GM10847 (cell line): ENCODE measurements around the gene ZCCHC2.

Source experiments
- POLR2A ChIP-seq: IDR thresholded peaks from 2 replicates; pipeline ENCODE4 v1.6.1; 2011; ENCODE audit not compliant: insufficient read length; ENCODE audit errors: extremely low read depth

Gene ZCCHC2

DNA sequence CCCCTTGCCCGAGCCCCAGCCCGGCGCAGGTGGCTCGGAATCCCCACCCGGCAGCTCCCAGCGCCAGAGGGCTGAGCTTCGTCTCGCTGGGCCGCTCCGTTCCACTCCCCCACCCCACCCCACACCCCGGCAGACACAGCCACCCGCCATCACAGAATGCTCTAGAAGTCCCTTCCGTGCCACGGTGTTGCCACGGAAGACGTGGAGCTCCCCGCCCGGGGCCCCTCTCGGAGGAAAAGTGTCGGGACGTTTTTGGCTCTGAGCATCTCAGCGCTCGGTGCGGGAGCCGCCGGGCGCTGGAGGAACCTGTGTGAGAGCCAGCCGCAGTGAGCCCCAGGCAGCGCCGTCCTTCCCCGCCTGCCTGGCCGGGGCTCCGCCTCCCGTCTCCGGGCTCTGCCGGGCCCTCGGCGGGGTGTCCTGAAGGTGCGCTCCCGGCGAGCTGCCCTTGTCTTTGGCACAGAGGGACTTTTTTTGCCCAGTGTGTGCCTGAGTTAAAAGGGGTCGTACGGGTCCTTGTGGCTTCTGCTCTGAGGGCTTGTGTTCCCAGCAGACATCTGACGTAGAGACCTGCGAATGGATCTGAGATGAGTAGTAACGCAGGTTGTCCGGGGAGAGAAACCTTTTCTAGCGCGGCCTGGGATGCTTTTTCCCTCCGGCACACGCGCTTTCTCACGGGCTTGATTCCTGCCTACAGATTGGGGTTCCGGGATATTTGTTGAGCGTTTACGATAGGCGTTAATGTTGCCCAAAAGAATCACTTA lies 1.8 kb downstream of the ZCCHC2 start:
- peak; percentile 47 for TF ChIP-seq POLR2A

DNA sequence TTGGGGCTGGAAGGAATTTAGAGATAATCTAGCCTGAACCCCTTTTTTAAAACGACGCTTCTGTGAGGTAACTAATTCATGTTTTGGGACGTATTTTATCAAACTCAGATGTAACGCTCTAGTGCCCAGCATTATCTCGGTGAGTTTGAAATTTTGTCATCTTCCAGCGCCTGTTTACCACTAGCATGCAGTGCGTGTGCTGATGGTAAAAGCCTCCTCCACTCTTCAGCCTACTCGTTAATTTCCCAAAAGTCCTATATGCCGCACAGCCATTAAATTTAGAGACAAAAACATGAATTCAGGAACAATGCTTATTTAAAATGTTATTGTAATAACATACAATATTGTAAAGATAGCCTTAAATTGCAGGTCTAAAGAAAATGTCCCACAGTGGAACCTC lies 2.8 kb downstream of the ZCCHC2 start:
- no peak for TF ChIP-seq POLR2A

GRCh38 chr18:62526098-62527025 lies 3.5 kb downstream of the ZCCHC2 start:
- peak; percentile 63 for TF ChIP-seq POLR2A

GRCh38 chr18:62529597-62529996 lies 6.8 kb downstream of the ZCCHC2 start:
- no peak for TF ChIP-seq POLR2A

DNA sequence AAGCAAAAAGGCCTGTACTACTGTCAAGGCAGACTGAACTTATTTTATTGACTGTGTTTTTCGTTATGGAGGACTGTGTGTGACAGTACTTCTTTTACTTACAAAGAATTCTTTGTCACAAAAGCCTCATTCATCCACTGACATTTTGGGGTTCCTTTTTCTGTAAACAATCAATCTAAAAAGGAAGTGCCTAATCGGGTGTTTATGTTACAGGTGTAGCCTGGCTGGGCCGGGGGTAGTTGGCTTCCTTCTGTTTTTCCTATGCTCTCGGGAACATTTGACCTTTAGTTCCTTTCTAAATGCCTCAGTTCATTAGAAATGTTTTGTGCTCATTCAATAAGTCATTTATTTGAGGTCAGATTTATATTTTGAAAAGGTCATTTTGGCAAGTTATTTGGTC lies 8.3 kb downstream of the ZCCHC2 start:
- TF ChIP-seq POLR2A = no peak

GRCh38 chr18:62531931-62532330 lies 9.1 kb downstream of the ZCCHC2 start:
- TF ChIP-seq POLR2A = no peak

- TF ChIP-seq POLR2A = no peak
Observed at GRCh38 chr18:62536005-62536404, 13.2 kb downstream of the ZCCHC2 start.

DNA sequence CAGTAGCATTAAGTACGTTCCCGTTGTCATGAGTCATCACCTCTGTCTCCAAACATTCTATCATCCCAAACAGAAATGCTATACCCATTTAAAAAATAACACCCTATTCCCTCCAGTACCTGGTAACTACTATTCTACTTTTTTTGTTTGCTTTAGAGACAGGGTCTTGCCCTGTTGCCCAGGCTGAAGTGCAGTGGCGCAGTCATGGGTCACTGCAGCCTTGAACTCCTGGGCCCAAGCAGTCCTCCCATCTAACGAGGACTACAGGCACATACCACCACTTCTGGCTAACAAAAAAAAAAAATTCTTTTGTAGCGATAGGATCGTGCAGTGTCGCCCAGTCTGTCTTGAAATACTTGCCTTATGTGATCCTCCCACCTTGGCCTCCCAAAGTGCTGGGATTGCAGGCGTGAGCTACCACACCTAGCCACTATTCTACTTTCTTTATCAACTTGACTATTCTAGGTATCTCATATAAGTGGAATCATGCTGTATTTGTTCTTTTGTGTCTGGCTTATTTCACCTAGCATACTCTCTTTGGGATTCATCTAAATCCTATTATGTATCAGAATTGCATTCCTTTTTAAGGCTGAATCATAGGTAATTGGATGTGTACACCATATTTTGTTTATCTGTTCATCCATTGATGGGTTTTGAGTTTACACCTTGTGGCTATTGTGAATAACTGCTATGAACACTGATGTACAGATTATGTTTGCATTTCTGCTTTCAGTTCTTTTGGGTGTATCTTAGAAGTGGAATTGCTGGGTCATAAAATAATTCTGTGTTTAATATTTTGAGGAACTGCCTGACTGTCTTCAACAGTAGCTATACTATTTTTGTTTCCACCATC lies 14.4 kb downstream of the ZCCHC2 start:
- TF ChIP-seq POLR2A = no peak

DNA sequence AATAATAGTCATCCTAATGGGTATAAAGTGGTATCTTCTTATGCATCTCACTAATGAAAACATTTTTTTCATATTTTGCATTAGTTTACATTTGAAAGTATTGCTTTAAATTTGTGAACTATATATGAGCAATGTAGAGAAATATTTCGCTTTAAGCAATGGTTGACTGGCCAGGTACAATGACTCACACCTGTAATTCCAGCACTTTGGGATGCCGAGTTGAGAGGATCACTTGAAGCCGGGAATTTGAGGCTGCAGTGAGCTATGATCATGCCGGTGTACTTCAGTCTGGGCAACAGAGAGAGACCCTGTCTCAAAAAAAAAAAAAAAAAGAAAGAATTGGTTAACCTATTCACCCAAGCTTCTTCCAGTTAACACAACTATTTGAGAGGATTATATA lies 15.1 kb downstream of the ZCCHC2 start:
- no peak for TF ChIP-seq POLR2A

DNA sequence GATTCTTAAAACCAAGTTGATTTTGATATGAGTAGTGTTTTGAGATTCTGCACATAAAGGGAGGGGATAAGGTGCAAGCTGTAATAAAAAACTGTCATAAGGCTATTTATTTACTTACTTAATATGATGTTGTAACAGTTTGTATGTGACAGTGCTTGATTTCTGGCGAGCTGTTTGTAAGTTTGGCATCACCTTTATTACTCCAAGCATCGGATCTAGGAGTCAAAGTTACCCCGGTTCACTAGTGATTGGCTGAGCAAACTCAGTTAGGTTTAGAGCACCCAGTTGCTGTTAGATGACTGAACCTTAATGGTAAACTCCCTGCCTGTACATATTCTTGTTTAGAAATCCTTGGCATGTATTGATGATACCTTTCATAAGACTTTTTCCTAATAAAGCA lies 16.1 kb downstream of the ZCCHC2 start:
- no peak for TF ChIP-seq POLR2A

GRCh38 chr18:62539284-62540165 lies 16.7 kb downstream of the ZCCHC2 start:
- TF ChIP-seq POLR2A = no peak

- TF ChIP-seq POLR2A = no peak
Observed at GRCh38 chr18:62543021-62543420, 20.2 kb downstream of the ZCCHC2 start.

GRCh38 chr18:62545098-62545497 lies 22.3 kb downstream of the ZCCHC2 start:
- no peak for TF ChIP-seq POLR2A

DNA sequence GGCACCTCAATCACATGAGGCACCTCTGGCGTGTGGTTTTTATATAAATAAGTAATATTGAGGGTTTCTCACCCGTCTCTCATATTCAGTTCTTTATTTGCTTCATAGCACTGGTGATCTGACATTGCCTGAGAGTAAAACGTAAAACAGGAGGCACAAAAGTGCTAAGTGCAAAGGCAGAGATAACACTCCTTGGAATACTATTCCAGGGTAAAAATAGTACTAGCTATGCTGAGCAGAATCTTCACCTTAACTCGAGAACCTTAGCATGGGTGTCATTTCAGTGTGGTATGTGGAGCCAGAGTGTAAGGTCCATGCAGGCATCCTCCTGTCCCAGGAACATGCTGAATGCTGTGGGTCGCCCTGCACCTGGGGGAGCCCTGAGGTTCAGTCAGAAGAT lies 26.9 kb downstream of the ZCCHC2 start:
- no peak for TF ChIP-seq POLR2A
